ENCODE results near the gene OR2H1.

Gene OR2H1

GRCh38 chr6:29466241-29466640, 9.3 kb downstream of the OR2H1 start:
- DNase-seq (ENCODE audit: extremely low read depth, insufficient read length): no peak
- Histone ChIP-seq H3K4me3 (replicated peaks; ENCODE audit: low read depth, low read length) (no peak overlapping the region), H3K36me3 (ENCODE audit: control insufficient read depth, insufficient read depth, low read length) (no peaks in the 10 kb centered on the region), H3K27me3 (replicated peaks; ENCODE audit: control insufficient read depth, insufficient read depth, low read length) (no peaks in the 10 kb centered on the region)
- TF ChIP-seq, protein P1, sequence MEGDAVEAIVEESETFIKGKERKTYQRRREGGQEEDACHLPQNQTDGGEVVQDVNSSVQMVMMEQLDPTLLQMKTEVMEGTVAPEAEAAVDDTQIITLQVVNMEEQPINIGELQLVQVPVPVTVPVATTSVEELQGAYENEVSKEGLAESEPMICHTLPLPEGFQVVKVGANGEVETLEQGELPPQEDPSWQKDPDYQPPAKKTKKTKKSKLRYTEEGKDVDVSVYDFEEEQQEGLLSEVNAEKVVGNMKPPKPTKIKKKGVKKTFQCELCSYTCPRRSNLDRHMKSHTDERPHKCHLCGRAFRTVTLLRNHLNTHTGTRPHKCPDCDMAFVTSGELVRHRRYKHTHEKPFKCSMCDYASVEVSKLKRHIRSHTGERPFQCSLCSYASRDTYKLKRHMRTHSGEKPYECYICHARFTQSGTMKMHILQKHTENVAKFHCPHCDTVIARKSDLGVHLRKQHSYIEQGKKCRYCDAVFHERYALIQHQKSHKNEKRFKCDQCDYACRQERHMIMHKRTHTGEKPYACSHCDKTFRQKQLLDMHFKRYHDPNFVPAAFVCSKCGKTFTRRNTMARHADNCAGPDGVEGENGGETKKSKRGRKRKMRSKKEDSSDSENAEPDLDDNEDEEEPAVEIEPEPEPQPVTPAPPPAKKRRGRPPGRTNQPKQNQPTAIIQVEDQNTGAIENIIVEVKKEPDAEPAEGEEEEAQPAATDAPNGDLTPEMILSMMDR (IDR thresholded peaks at IDR 0.05; ENCODE audit: insufficient read depth, low read length, poor library complexity, severe bottlenecking): no peak

- no peaks in the 10 kb centered on the region for H3K36me3 ChIP-seq (ENCODE audit: control insufficient read depth, insufficient read depth, low read length)
- H3K27me3 ChIP-seq (replicated peaks; ENCODE audit: control insufficient read depth, insufficient read depth, low read length): no peaks in the 10 kb centered on the region; the same call in none of the 2 replicates
- TF ChIP-seq, protein P1 (IDR thresholded peaks at IDR 0.05; ENCODE audit: insufficient read depth, low read length, poor library complexity, severe bottlenecking): no peak
- no peak overlapping the region for H3K4me3 ChIP-seq (replicated peaks; ENCODE audit: low read depth, low read length)
- no peak for DNase-seq (ENCODE audit: extremely low read depth, insufficient read length)
These were observed 18.0 kb downstream of the OR2H1 start for GRCh38 chr6:29474996-29475395.

DNA sequence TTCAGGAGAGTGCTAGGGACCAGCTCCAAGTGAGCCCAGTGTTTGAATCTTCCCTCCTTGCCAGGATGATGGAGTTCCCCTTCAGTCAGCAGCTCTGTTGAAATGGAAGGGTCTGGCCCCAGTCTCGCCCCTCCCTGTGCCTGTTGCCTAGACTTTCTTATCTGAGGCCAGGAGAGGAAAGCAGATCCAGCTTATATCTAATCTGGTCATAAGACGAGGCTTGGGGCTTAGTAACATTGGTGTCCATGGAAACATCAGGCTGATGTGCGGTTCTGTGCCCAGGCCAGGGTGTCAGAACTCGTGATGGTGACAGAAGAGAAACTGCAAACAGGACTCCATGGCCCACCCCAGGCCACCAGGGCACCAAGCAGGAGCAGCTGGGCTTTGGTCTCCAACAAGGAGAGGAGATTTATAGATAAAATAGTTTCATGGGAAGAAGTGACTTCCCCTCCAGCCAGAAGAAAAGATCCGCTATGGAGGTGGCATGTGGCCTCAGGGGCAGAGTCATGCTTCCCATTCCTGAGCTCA, 21.0 kb downstream of the OR2H1 start:
- no peaks in the 10 kb centered on the region for H3K36me3 ChIP-seq (ENCODE audit: control insufficient read depth, insufficient read depth, low read length)
- no peaks in the 10 kb centered on the region; the same call in none of the 2 replicates for H3K27me3 ChIP-seq (replicated peaks; ENCODE audit: control insufficient read depth, insufficient read depth, low read length)
- H3K4me3 ChIP-seq (replicated peaks; ENCODE audit: low read depth, low read length): no peak overlapping the region
- TF ChIP-seq, protein P1 (IDR thresholded peaks at IDR 0.05; ENCODE audit: insufficient read depth, low read length, poor library complexity, severe bottlenecking): no peak
- DNase-seq (ENCODE audit: extremely low read depth, insufficient read length): no peak

GRCh38 chr6:29478740-29479139, 21.8 kb downstream of the OR2H1 start:
- no peak for DNase-seq (ENCODE audit: extremely low read depth, insufficient read length)
- TF ChIP-seq, protein P1 (IDR thresholded peaks at IDR 0.05; ENCODE audit: insufficient read depth, low read length, poor library complexity, severe bottlenecking): no peak
- H3K27me3 ChIP-seq (replicated peaks; ENCODE audit: control insufficient read depth, insufficient read depth, low read length): no peaks in the 10 kb centered on the region; the same call in none of the 2 replicates
- no peak overlapping the region for H3K4me3 ChIP-seq (replicated peaks; ENCODE audit: low read depth, low read length)
- no peaks in the 10 kb centered on the region for H3K36me3 ChIP-seq (ENCODE audit: control insufficient read depth, insufficient read depth, low read length)

- TF ChIP-seq, protein P1 (IDR thresholded peaks at IDR 0.05; ENCODE audit: insufficient read depth, low read length, poor library complexity, severe bottlenecking): no peak
- H3K27me3 ChIP-seq (replicated peaks; ENCODE audit: control insufficient read depth, insufficient read depth, low read length): no peaks in the 10 kb centered on the region; the same call in none of the 2 replicates
- H3K4me3 ChIP-seq (replicated peaks; ENCODE audit: low read depth, low read length): no peak overlapping the region
- DNase-seq (ENCODE audit: extremely low read depth, insufficient read length): no peak
- no peaks in the 10 kb centered on the region for H3K36me3 ChIP-seq (ENCODE audit: control insufficient read depth, insufficient read depth, low read length)
These were observed 22.6 kb downstream of the OR2H1 start for GRCh38 chr6:29479560-29479959.

GRCh38 chr6:29483186-29483585, 26.2 kb downstream of the OR2H1 start:
- DNase-seq (ENCODE audit: extremely low read depth, insufficient read length): no peak
- TF ChIP-seq, protein P1 (IDR thresholded peaks at IDR 0.05; ENCODE audit: insufficient read depth, low read length, poor library complexity, severe bottlenecking): no peak
- H3K36me3 ChIP-seq (ENCODE audit: control insufficient read depth, insufficient read depth, low read length): no peaks in the 10 kb centered on the region
- H3K4me3 ChIP-seq (replicated peaks; ENCODE audit: low read depth, low read length): no peak overlapping the region
- no peaks in the 10 kb centered on the region for H3K27me3 ChIP-seq (replicated peaks; ENCODE audit: control insufficient read depth, insufficient read depth, low read length)
